Esophagus (tissue), 2 donors: ENCODE measurements around the gene CDHR1. TPM values are rescaled to one million over a fixed set of nuclear protein-coding genes. Genes with fewer than 3 reads are reported as not detected.
"Not testable (repeated sequence)": the region's sequence is repeated elsewhere in the genome, so short reads cannot be mapped to it uniquely, and the experiment has no call there.

Experiments used
- H3K27ac ChIP-seq, 2 donors: one replicate each; pipeline ENCODE4 v1.5.1; 2013; ENCODE audit warnings: low read depth in 2 of 2, mild to moderate bottlenecking in 2 of 2, inconsistent platforms in 1 of 2, low read length in 1 of 2, moderate library complexity in 1 of 2
- H3K27me3 ChIP-seq, 2 donors: one replicate each; pipeline ENCODE4 v1.6.1; 2013; ENCODE audit warnings: low read length in 2 of 2, control low read depth in 1 of 2, mild to moderate bottlenecking in 1 of 2; ENCODE audit not compliant: insufficient read depth in 2 of 2, control insufficient read depth in 1 of 2
- H3K36me3 ChIP-seq, 2 donors: one replicate each; pipeline ENCODE4 v1.6.1; 2013; ENCODE audit warnings: low read length in 1 of 2; ENCODE audit not compliant: control insufficient read depth in 2 of 2, insufficient read depth in 2 of 2
- H3K4me1 ChIP-seq, 2 donors: one replicate each; pipeline ENCODE4 v1.6.1; 2013; ENCODE audit warnings: low read length in 1 of 2; ENCODE audit not compliant: control insufficient read depth in 2 of 2, insufficient read depth in 2 of 2
- H3K4me3 ChIP-seq, 2 donors: one replicate each; pipeline ENCODE4 v1.5.1; 2013; ENCODE audit warnings: low read length in 2 of 2, mild to moderate bottlenecking in 2 of 2, low read depth in 1 of 2, moderate library complexity in 1 of 2
- H3K9me3 ChIP-seq, 2 donors: one replicate each; pipeline ENCODE4 v1.6.1; 2013; ENCODE audit warnings: mild to moderate bottlenecking in 2 of 2, low read depth in 1 of 2, low read length in 1 of 2, moderate library complexity in 1 of 2; ENCODE audit not compliant: control insufficient read depth in 2 of 2, insufficient read depth in 1 of 2
- WGBS, 2 donors: extraction: QIAGEN DNeasy Blood & Tissue Kit; methylation state at CpG; one replicate each; pipeline ENCODE4 v1.1.7; 2013; 5-methylcytosine and 5-hydroxymethylcytosine counted together
- polyA plus RNA-seq, 2 donors: library from polyadenylated mRNA; stranded (reverse); fragments of 200-250 nt; gene quantifications; one replicate each; pipeline ENCODE4 v1.2.3, GENCODE V29; 2013
- donor health status: healthy with polysubstance abuse.
- donor health status: Bipolar disorder and iron deficiency.

Gene CDHR1
- polyA plus RNA-seq, 2 donors, result 5.0 to 16.1 TPM

DNA sequence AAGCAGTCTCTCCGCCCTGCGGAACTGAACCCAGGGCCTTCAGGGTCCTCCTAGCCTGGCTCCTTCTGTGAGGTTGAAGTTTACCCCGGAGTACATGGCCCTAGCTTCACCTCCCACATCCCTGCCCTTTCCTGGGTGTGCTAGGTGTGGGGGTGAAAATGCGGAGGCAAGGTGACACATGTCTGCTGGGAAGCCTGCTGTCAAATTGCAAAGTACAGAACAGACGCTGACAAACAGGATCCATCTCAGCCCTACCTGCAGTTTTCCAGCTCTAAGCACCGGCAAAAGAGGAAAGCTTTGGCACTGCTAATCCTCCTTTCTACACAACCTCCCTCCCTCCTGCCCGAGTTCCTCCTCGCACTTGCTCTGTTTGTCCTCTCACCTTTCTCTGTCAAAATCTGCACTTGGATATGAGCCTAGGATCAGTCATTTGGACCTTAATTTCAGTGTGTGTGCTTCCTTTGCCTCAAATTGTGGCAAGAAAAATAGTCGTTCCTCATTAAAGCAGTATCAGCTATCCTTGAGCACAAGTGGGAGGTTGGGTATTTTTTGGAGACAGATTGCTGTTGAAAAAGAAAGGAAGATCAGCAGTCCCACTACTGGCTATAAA, 35.2 kb upstream of the CDHR1 start:
- Histone ChIP-seq H3K27ac (peak overlapping the region; percentile 73 to 90), H3K27me3 (no peaks in the 10 kb centered on the region), H3K4me1 (peaks cover 0 to 3% of the 10 kb centered on the region in 2 donors), H3K4me3 (no peak overlapping the region), H3K36me3 (peaks cover 0 to 6% of the 10 kb centered on the region in 2 donors), H3K9me3 (no peaks in the 10 kb centered on the region)
- WGBS, 2 donors, result 30% methylated on average over 9 of the region's 9 CpGs

DNA sequence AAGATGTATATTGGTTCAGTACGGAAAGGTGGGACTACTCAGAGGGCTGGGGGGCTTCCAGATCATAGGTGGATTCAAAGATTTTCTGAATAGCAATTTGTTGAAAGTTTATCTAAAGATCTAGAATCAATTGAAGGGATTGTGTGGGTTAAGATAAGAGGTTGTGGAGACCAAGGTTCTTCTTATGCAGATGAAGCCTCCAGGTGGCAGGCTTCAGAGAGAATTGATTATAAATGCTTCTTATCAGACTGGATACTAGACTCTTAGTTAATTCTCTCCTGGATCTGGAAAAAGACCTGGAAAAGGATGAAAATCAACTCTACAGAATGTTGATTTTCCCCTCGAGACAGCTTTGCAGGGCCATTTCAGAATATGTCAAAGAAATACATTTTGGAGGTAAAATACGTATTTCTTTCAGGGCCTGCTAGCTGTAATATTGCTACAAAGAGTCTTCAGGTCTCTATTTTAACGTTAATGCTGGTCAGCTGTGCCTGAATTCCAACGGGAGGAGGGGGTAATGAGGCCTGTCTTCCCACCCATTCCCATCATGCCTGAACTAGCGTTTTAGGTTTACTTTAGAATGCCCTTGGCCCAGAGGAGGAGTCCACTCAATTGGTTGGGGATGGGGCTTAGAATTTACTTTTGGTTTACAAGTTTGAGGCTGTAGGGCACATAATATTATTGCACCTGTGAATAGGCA, 33.5 kb upstream of the CDHR1 start:
- 50 to 52% methylated on average over 6 of the region's 6 CpGs for WGBS, 2 donors
- no peaks in the 10 kb centered on the region for H3K27me3 ChIP-seq
- H3K4me3 ChIP-seq, result no peak overlapping the region
- no peak overlapping the region for H3K27ac ChIP-seq
- H3K4me1 ChIP-seq, result peaks cover 0 to 3% of the 10 kb centered on the region in 2 donors
- no peaks in the 10 kb centered on the region for H3K36me3 ChIP-seq
- no peaks in the 10 kb centered on the region for H3K9me3 ChIP-seq

DNA sequence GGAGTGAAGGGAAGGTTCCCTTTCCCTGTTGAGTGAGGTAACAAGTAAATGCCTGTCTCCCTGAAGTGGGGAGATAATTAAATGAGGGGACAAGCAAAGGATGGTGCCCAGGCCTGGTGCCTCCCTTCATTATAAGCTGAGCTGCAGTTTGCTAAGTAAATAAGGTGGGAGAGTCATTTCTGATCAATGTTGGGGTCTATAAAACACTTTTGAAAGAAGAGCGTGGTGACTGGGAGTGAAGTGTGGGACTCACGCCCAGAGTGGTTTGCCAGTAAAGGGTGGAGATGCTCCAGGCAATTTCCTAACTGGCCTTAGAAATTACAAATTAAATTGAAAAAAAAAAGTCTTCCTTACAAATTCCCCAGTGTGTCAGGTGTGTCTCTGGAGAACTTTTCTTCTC, 30.3 kb upstream of the CDHR1 start:
- Histone ChIP-seq H3K27ac (peak overlapping the region in 1 of 2 donors; percentile 25), H3K27me3 (no peaks in the 10 kb centered on the region), H3K4me3 (no peak overlapping the region), H3K36me3 (no peaks in the 10 kb centered on the region), H3K4me1 (peaks cover 0 to 6% of the 10 kb centered on the region in 2 donors), H3K9me3 (no peaks in the 10 kb centered on the region)
- WGBS, 2 donors, result 37 to 53% methylated on average over 2 of the region's 2 CpGs

DNA sequence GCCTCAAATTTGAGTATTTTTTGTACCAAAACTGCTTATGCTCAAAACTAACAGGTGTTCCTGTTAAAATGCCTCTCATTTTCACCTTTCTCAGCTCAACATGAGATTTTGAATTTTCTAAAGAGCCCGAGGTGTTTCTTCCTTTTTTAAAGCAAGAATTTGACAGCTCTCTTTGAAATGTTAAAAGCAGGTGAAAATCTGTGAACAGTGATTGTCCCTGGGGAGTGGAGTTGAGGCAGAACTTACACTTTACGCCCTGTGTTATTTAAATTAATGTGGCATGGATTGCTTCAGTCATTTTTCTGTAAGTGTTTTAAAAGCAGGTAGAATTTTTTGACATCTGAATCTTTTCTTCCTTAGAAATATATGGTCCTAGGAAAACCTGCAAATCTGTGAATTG, 29.9 kb upstream of the CDHR1 start:
- H3K27me3 ChIP-seq, result no peaks in the 10 kb centered on the region
- no peaks in the 10 kb centered on the region for H3K9me3 ChIP-seq
- no peak overlapping the region for H3K4me3 ChIP-seq
- WGBS, 2 donors, result 25 to 41% methylated on average over 2 of the region's 2 CpGs
- H3K27ac ChIP-seq, result peak overlapping the region in 1 of 2 donors; percentile 3
- H3K4me1 ChIP-seq, result peaks cover 0 to 4% of the 10 kb centered on the region in 2 donors
- H3K36me3 ChIP-seq, result no peaks in the 10 kb centered on the region

DNA sequence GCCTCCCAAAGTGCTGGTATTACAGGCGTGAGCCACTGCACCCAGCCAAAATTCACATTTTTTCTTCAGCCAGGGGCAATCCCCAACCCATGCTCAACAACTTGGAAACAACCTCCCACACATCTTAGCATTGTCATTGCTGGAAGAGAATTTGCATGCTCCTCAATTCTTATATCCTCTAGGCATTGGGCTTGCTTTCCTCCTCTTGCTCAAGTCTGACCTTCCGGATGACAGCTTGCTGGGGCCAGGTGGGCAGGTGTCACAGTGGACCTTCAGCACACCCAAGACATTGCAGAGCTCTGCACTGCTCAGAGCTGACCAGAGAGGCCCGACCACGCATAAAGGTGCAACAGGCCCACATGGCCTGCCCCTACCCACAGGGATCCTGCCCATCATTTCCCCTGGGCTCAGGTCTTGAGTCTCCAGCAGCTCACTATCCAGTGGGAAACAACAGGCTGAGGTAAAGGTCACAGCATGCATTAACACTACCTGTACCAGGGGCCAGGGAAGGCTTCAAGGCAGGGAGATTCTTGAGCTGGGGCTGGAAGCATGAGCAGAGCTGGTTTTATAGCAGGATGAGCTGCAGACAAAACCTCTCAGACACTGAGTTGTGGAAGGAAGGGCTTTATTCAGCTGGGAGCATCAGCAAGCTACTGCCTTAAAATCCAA, 27.6 kb upstream of the CDHR1 start:
- Histone ChIP-seq H3K36me3 (no peaks in the 10 kb centered on the region), H3K27me3 (no peaks in the 10 kb centered on the region), H3K4me1 (peaks cover 0 to 4% of the 10 kb centered on the region in 2 donors), H3K9me3 (no peaks in the 10 kb centered on the region), H3K27ac (peak overlapping the region; percentile 8 to 56), H3K4me3 (no peak overlapping the region)
- WGBS, 2 donors, result 75 to 86% methylated on average over 4 of the region's 4 CpGs

DNA sequence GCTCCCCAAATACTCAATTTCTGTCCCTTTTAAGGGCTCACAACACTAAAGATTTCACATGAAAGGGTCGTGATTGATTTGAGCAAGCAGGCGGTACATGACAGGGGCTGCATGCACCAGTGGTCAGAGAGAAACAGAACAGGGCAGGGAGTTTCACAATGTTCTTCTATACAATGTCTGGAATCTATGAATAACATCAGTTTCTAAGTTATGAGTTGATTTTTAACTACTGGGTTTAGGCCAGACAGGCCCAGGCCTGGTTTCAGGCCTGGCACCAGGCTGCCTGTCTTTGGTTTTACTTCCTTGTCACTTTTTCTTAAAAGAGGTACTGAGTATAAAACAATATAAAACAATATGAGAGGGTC, 27.1 kb upstream of the CDHR1 start:
- H3K36me3 ChIP-seq, H3K27me3 ChIP-seq, H3K4me1 ChIP-seq, H3K4me3 ChIP-seq, H3K9me3 ChIP-seq: not testable (repeated sequence)
- H3K27ac ChIP-seq, result peak overlapping the region; percentile 8 to 56
- WGBS, 2 donors, result 48 to 60% methylated on average over 2 of the region's 2 CpGs

DNA sequence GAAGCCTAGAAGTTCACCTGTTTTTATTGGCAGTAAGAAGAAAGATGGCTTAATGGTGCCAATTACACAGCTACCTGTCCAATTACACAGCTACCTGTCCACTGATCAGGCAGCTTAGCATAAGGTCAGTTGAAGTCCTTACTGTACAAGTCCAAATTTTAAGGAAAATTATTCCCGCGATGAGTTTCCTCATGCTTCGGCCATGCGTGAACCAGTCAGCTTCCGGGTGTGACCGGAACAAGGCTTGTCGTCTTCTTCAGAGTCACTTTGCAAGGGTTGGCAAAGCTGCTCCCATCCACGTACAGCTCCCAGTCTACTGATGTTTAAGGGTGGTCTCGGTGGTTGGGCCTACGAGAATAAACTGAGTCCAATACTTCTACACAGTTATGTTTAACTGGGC, 26.0 kb upstream of the CDHR1 start:
- not testable (repeated sequence) for H3K9me3 ChIP-seq, H3K4me3 ChIP-seq, H3K36me3 ChIP-seq, H3K27me3 ChIP-seq, H3K27ac ChIP-seq
- peaks cover 6 to 15% of the 10 kb centered on the region in 2 donors for H3K4me1 ChIP-seq
- 90 to 93% methylated on average over 10 of the region's 10 CpGs for WGBS, 2 donors

DNA sequence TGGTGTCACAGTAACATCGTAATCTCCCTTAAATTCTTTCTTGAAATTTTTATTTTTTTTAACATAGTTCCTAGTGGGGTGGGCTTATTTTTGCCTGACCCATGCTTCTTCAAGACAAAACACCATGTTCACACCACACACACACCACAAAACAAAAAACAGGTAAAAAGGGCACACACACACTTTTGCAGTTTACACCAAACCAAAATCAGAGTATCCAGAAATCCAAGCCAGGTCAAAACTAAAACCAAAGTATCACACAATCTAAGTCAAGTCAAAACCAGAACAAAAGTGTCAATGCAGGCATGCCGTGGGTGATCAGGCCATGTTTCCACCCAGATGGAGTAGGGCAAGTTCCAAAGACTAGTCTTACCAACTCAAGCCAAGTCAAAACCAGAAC, 23.1 kb upstream of the CDHR1 start:
- not testable (repeated sequence) for H3K9me3 ChIP-seq, H3K36me3 ChIP-seq, H3K27me3 ChIP-seq
- H3K27ac ChIP-seq, result peak overlapping the region; percentile 91 to 95
- peaks cover 9 to 19% of the 10 kb centered on the region in 2 donors for H3K4me1 ChIP-seq
- peak overlapping the region; percentile 37 to 45 for H3K4me3 ChIP-seq
- 54 to 60% methylated on average over 2 of the region's 2 CpGs for WGBS, 2 donors

DNA sequence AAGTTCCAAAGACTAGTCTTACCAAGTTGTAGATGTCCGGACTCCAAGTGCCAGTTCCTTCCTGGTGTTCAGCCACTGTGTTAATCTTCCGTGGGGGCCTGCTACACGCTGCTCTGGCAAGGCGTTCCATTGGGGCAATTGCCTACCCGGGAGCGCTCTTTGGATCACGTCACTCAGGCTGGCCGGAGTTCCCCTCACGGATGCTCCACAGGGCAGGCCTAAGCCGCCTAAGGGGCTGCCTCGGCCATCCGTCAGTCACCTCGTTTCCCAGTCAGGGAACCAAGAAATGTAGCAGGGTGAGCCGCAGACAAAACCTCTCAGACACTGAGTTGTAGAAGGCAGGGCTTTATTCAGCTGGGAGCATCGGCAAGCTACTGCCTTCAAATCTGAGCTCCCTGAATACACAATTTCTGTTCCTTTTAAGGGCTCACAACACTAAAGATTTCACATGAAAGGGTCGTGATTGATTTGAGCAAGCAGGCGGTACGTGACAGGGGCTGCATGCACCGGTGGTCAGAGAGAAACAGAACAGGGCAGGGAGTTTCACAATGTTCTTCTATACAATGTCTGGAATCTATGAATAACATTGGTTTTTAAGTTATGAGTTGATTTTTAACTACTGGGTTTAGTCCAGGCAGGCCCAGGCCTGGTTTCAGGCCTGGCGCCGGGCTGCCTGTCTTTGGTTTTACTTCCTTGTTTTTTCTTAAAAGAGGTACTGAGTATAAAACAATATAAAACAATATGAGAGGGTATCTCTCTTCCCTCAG, 22.5 kb upstream of the CDHR1 start:
- Histone ChIP-seq H3K4me3 (peak overlapping the region; percentile 37 to 45), H3K4me1 (peaks cover 9 to 20% of the 10 kb centered on the region in 2 donors), H3K27ac (peak overlapping the region; percentile 91 to 95)
- not testable (repeated sequence) for H3K9me3 ChIP-seq, H3K27me3 ChIP-seq, H3K36me3 ChIP-seq
- 50 to 72% methylated on average over 20 of the region's 21 CpGs for WGBS, 2 donors
